GM12892 (cell line): Measurements from ENCODE around the gene SLC39A10.

Source experiments
- POLR2A ChIP-seq: IDR thresholded peaks from 2 replicates; pipeline ENCODE4 v1.6.1; 2011; ENCODE audit warnings: low read depth, low read length, control low read depth
- POLR2AphosphoS5 ChIP-seq: IDR thresholded peaks from 2 replicates; pipeline ENCODE4 v1.6.1; 2011; ENCODE audit warnings: low read depth, low read length, control low read depth
- TAF1 ChIP-seq: IDR thresholded peaks from 2 replicates; pipeline ENCODE4 v1.6.1; 2011; ENCODE audit warnings: low read depth, mild to moderate bottlenecking, control low read depth, low read length, borderline replicate concordance

GRCh38 chr2:195633573-195633870 is 23.5 kb upstream of the SLC39A10 start:
- TF ChIP-seq POLR2A: no peak
- TF ChIP-seq POLR2AphosphoS5: no peak
- TF ChIP-seq TAF1: no peak
